K562 (cell line): ENCODE results near the gene APC2. TPM values are rescaled to one million over a fixed set of nuclear protein-coding genes. Genes with fewer than 3 reads are reported as not detected.

Experiments
- CEBPG ChIP-seq, 3 experiments: fragments of 200-800 bp in 1 of 3; sonication (Bioruptor generic) in 1 of 3; sonication (generic) in 1 of 3; formaldehyde crosslinking in 1 of 3; IDR thresholded peaks in 2 of 3; conservative IDR thresholded peaks in 1 of 3; 2 replicates each; pipeline versions ENCODE4 v1.6.1 to v1.8.0; 2016 to 2022; ENCODE audit warnings: missing compliant biosample characterization in 2 of 3, missing genetic modification characterization in 2 of 3, mild to moderate bottlenecking in 1 of 3, missing genetic modification reagents in 1 of 3
- FIP1L1 ChIP-seq: fragments of 200-400 bp; formaldehyde crosslinking; IDR thresholded peaks from 2 replicates; pipeline ENCODE4 v1.6.1; 2018; ENCODE audit warnings: mild to moderate bottlenecking, low read depth, low read length; ENCODE audit not compliant: poor library complexity, severe bottlenecking
- MBD2 ChIP-seq: sonication (generic); IDR thresholded peaks from 2 replicates; pipeline ENCODE4 v1.6.1; 2016; ENCODE audit warnings: low read depth, borderline replicate concordance
- NONO ChIP-seq, 2 experiments: fragments of 200-400 bp in 1 of 2; fragments of 450-650 bp in 1 of 2; formaldehyde crosslinking in 1 of 2; IDR thresholded peaks; 2 replicates each; pipeline ENCODE4 v1.6.1; 2017; ENCODE audit warnings: low read depth in 2 of 2, mild to moderate bottlenecking in 2 of 2, moderate library complexity in 2 of 2, low read length in 1 of 2
- PCBP1 ChIP-seq: fragments of 200-400 bp; formaldehyde crosslinking; IDR thresholded peaks from 2 replicates; pipeline ENCODE4 v1.6.1; 2018; ENCODE audit warnings: mild to moderate bottlenecking, low read depth, low read length; ENCODE audit not compliant: poor library complexity, severe bottlenecking
- POLR3A ChIP-seq: IDR thresholded peaks from 2 replicates; pipeline ENCODE4 v1.6.1; 2011; ENCODE audit warnings: borderline replicate concordance, mild to moderate bottlenecking, moderate library complexity; ENCODE audit not compliant: insufficient read length, insufficient read depth; ENCODE audit errors: extremely low read depth
- RB1 ChIP-seq: fragments of 450-650 bp; IDR thresholded peaks from 2 replicates; pipeline ENCODE4 v1.6.1; 2017; ENCODE audit warnings: low read depth, mild to moderate bottlenecking
- RBFOX2 ChIP-seq: fragments of 200-400 bp; formaldehyde crosslinking; IDR thresholded peaks from 2 replicates; pipeline ENCODE4 v1.6.1; 2017; ENCODE audit warnings: low read depth, mild to moderate bottlenecking, low read length, moderate library complexity
- RBM22 ChIP-seq: fragments of 200-400 bp; formaldehyde crosslinking; IDR thresholded peaks from 2 replicates; pipeline ENCODE4 v1.6.1; 2018; ENCODE audit warnings: low read length, low read depth; ENCODE audit not compliant: poor library complexity, severe bottlenecking
- STAG1 ChIP-seq: sonication (generic); formaldehyde crosslinking; IDR thresholded peaks from 2 replicates; pipeline ENCODE4 v1.5.0; 2020; ENCODE audit warnings: missing genetic modification reagents, borderline replicate concordance
- SUPT5H ChIP-seq: fragments of 450-650 bp; IDR thresholded peaks from 2 replicates; pipeline ENCODE4 v1.6.1; 2016
- ZNF511 ChIP-seq: sonication (generic); formaldehyde crosslinking; IDR thresholded peaks from 2 replicates; pipeline ENCODE4 v1.8.0; 2022; ENCODE audit warnings: mild to moderate bottlenecking, missing genetic modification reagents
- ZNF780A ChIP-seq: fragments of 250-450 bp; sonication (Bioruptor Pico); IDR thresholded peaks from 2 replicates; pipeline ENCODE4 v1.5.0; 2021; ENCODE audit warnings: mild to moderate bottlenecking
- polyA plus RNA-seq, 8 experiments: library from polyadenylated mRNA; depleted of rRNA in 4 of 8; stranded (reverse) in 5 of 8; unstranded in 3 of 8; fragments of >200 nt; fragmentation: Nextera tagmentation in 2 of 8; fragmentation: Illumina TruSeq in 1 of 8; extraction: Ambion mirVana in 2 of 8; extraction: Trizol in 1 of 8; gene quantifications; 2 replicates each; pipeline versions ENCODE4 v1.2.1 to v1.2.3, GENCODE V29; 2011 to 2014; ENCODE audit warnings: inconsistent platforms in 1 of 8, missing spikeins in 1 of 8
- total RNA-seq, 7 experiments: library from RNA; depleted of rRNA in 6 of 7; stranded (reverse); fragments of >200 nt in 6 of 7; fragmentation: Illumina TruSeq in 2 of 7; extraction: Trizol in 2 of 7; gene quantifications; 2 replicates each; pipeline versions ENCODE4 v1.2.1 to v1.2.3, GENCODE V29; 2011 to 2021; ENCODE audit warnings: low replicate concordance in 1 of 7
- TF ChIP-seq, protein P1 (sequence below): conservative IDR thresholded peaks from 2 replicates; pipeline ENCODE4 v1.6.1; 2011; ENCODE audit warnings: low read depth, mild to moderate bottlenecking, low read length; ENCODE audit not compliant: control insufficient read depth
- TF ChIP-seq, protein P2 (sequence below): fragments of 250-450 bp; sonication (Bioruptor Pico); IDR thresholded peaks from 2 replicates; pipeline ENCODE4 v1.9.0; 2021; ENCODE audit warnings: mild to moderate bottlenecking, inconsistent platforms

APC2 gene
- total and polyA plus RNA-seq, 9 of the 15 experiments (the other 6 are each of a cell fraction or from before 2014, with no cell fraction given): 0.01 to 0.40 (median 0.05) TPM; not detected in 3

DNA sequence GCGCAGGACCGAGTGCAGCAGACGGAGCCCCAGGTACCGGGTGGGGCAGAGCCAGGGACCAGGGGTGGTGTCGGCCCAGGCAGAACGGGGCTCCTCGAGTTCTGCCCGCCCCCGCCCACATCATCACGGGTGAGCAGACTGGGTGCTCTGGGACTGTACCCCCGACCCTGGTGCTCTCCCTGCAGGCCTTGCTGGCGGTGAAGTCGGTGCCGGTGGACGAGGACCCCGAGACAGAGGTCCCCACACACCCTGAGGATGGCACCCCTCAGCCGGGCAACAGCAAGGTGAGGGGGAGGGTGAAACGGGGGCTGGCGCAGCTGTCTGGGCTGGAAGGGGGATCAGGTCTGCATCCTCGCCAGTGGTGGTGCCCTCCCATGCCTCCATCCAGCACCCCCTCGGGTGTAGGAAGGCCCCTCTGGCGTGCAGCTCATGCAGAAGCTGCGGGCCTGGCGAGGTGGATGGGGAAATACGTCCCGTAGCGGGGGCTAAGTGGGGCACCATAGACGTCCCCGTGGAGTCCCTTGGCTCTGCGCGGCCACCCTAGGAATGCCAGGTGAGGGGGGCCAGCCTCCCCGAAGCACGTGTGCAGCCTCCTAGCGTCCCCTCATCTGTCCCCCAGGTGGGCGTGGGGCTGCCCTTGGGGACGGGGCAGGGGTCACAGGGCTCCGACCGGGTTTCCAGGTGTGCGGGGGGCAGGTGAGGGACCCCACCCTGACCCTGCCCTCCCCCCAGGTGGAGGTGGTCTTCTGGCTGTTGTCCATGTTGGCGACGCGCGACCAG, 6.4 kb downstream of the APC2 start (continued):
- TF ChIP-seq ZNF780A (CRISPR knock-in tag) (peak; percentile 9; the same call in 1 of the 2 replicates), CEBPG (CRISPR knock-in tag; IDR thresholded peaks at IDR 0.05) (no peak), CEBPG (tag; conservative IDR thresholded peaks at IDR 0.05 in 1 of 2, IDR thresholded peaks at IDR 0.05 in 1 of 2) (no peak), RBM22 (peak; percentile 47), NONO (IDR thresholded peaks at IDR 0.05; ENCODE audit: low read depth in 2 of 2, low read length in 1 of 2) (0 out of 4 replicates have a peak, but pooled peaks of 1 of the 2 experiments have one; percentile 5), PCBP1 (peak; percentile 66), RB1 (0 out of 2 replicates have a peak, but pooled peaks have one; percentile 31), SUPT5H (peak; percentile 39; the same call in 1 of the 2 replicates), ZNF511 (no peak), POLR3A (no peak), MBD2 (0 out of 2 replicates have a peak, but pooled peaks have one; percentile 1), STAG1 (CRISPR knock-in tag) (peak; percentile 31; the same call in 1 of the 2 replicates), FIP1L1 (peak; percentile 48), RBFOX2 (peak; percentile 38)
- TF ChIP-seq, protein P1, sequence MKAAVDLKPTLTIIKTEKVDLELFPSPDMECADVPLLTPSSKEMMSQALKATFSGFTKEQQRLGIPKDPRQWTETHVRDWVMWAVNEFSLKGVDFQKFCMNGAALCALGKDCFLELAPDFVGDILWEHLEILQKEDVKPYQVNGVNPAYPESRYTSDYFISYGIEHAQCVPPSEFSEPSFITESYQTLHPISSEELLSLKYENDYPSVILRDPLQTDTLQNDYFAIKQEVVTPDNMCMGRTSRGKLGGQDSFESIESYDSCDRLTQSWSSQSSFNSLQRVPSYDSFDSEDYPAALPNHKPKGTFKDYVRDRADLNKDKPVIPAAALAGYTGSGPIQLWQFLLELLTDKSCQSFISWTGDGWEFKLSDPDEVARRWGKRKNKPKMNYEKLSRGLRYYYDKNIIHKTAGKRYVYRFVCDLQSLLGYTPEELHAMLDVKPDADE: 0 out of 2 replicates have a peak, but pooled peaks have one; percentile 36
- TF ChIP-seq, protein P2, sequence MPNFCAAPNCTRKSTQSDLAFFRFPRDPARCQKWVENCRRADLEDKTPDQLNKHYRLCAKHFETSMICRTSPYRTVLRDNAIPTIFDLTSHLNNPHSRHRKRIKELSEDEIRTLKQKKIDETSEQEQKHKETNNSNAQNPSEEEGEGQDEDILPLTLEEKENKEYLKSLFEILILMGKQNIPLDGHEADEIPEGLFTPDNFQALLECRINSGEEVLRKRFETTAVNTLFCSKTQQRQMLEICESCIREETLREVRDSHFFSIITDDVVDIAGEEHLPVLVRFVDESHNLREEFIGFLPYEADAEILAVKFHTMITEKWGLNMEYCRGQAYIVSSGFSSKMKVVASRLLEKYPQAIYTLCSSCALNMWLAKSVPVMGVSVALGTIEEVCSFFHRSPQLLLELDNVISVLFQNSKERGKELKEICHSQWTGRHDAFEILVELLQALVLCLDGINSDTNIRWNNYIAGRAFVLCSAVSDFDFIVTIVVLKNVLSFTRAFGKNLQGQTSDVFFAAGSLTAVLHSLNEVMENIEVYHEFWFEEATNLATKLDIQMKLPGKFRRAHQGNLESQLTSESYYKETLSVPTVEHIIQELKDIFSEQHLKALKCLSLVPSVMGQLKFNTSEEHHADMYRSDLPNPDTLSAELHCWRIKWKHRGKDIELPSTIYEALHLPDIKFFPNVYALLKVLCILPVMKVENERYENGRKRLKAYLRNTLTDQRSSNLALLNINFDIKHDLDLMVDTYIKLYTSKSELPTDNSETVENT (CRISPR knock-in tag): peak; percentile 62; the same call in 1 of the 2 replicates
